Measurements from ENCODE around the gene PKNOX1. TPM values are rescaled to one million over a fixed set of nuclear protein-coding genes. Genes with fewer than 3 reads are reported as not detected.
"Not testable (repeated sequence)": the region's sequence is repeated elsewhere in the genome, so short reads cannot be mapped to it uniquely, and the experiment has no call there.

Gene PKNOX1
- total and polyA plus RNA-seq, 2 experiments from 2014 or later, result 29.9 to 76.7 TPM

DNA sequence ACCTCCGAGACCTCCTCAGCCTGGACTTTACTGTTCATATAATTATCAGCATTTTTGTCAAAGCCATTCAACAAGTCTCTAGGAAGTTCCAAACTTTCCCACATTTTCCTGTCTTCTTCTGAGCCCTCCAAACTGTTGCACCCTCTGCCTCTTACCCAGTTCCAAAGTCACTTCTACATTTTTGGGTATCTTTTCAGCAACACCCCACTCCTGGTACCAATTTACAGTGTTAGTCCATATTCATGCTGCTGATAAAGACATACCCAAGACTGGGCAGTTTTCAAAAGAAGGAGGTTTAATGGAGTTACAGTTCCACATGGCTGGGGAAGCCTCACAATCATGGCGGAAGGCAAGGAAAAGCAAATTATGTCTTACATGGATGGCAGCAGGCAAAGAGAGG lies 25.7 kb downstream of the PKNOX1 start:
- Histone ChIP-seq H3K36me3 (ENCODE audit: insufficient read depth) (peaks cover 20% of the 10 kb centered on the region), H3F3A (replicated peaks; ENCODE audit: low read depth) (peaks cover 12% of the 10 kb centered on the region; the same call in 1 of the 2 replicates), H3K4me1 (ENCODE audit: insufficient read depth) (peaks cover 11% of the 10 kb centered on the region)
- H3K9me2 ChIP-seq (ENCODE audit: insufficient read depth); H3K27me3 ChIP-seq (ENCODE audit: insufficient read depth); H3K4me1 Mint-ChIP-seq; H3K27ac ChIP-seq (ENCODE audit: low read depth); H3K27me3 Mint-ChIP-seq (ENCODE audit: insufficient read depth, low read depth, poor library complexity); H2AFZ ChIP-seq; H3K27ac Mint-ChIP-seq; H3K4me3 ChIP-seq; H3K79me2 ChIP-seq (replicated peaks; ENCODE audit: insufficient read depth); ATAC-seq; H3K4me2 ChIP-seq; DNase-seq (ENCODE audit: low spot score); H3K4me3 Mint-ChIP-seq; H4K20me1 ChIP-seq (replicated peaks; ENCODE audit: insufficient read depth): not testable (repeated sequence)
- H3K36me3 Mint-ChIP-seq (ENCODE audit: low read depth), result peaks cover 70% of the 10 kb centered on the region
- H3K9me3 Mint-ChIP-seq, result peaks cover 52% of the 10 kb centered on the region

DNA sequence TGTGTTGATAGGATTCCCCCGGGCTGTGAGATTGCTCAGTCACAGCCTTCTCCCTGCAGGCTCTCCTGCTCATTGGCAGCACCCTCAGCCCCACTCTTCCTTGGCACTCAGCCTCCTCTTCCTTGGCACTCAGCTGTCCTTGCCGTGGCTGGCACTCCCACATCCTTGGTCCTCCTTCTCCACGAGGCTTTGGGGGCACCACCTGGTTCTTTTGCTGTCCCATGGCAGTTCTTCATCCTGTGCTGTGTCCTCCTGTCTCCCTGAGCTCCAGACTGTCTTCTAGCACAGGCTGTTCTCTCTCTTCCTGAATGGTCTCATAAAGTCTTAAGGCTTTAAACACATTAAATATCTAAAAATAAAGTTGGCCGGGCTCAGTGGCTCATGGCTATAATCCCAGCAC lies 27.0 kb downstream of the PKNOX1 start:
- H3K4me3 Mint-ChIP-seq, result no peak overlapping the region
- Histone ChIP-seq H2AFZ (no peak overlapping the region), H3K79me2 (replicated peaks; ENCODE audit: insufficient read depth) (0 out of 2 replicates have a peak, but pooled peaks cover 4% of the 10 kb centered on the region), H3K4me3 (no peak overlapping the region), H3K9me2 (ENCODE audit: insufficient read depth) (no peaks in the 10 kb centered on the region), H3K27me3 (ENCODE audit: insufficient read depth) (no peaks in the 10 kb centered on the region), H3K27ac (ENCODE audit: low read depth) (no peak overlapping the region), H3K4me2 (no peak overlapping the region), H3K4me1 (ENCODE audit: insufficient read depth) (peaks cover 11% of the 10 kb centered on the region), H3K36me3 (ENCODE audit: insufficient read depth) (peaks cover 20% of the 10 kb centered on the region), H3F3A (replicated peaks; ENCODE audit: low read depth) (0 out of 2 replicates have a peak, but pooled peaks cover 6% of the 10 kb centered on the region), H4K20me1 (replicated peaks; ENCODE audit: insufficient read depth) (no peaks in the 10 kb centered on the region)
- no peak overlapping the region for H3K27ac Mint-ChIP-seq
- peaks cover 13% of the 10 kb centered on the region for H3K4me1 Mint-ChIP-seq
- TF ChIP-seq JUNB (IDR thresholded peaks at IDR 0.05; ENCODE audit: unreplicated experiment), result no peak
- TF ChIP-seq POLR2AphosphoS5 (IDR thresholded peaks at IDR 0.05; ENCODE audit: low read depth), result no peak
- no peak for TF ChIP-seq CREB1 (CRISPR knock-in tag; IDR thresholded peaks at IDR 0.05; ENCODE audit: low read depth)
- peaks cover 64% of the 10 kb centered on the region for H3K36me3 Mint-ChIP-seq (ENCODE audit: low read depth)
- no peak for DNase-seq (ENCODE audit: low spot score)
- peaks cover 5% of the 10 kb centered on the region for H3K27me3 Mint-ChIP-seq (ENCODE audit: insufficient read depth, low read depth, poor library complexity)
- no peak for ATAC-seq
- H3K9me3 Mint-ChIP-seq, result peaks cover 49% of the 10 kb centered on the region

DNA sequence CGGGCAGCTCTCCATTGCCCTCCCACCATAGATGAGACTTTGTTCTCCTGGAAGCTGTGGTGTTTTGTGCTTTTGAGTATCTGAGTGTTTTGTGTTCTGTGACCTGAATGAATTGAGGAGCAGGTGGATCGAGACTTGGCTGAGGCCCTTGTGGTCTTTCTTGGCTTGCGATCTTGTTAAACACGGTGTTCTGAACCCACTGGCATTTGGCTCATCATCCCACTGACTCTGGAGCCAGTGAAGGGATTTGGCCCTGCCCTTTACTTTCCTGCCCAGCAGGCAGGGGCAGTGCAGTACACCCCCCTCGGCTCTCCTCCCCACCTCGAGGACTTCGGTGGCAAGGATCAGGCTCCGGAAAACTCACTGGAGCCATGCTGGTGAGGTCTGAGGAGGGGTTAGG lies 30.6 kb downstream of the PKNOX1 start:
- H3K9me3 Mint-ChIP-seq, result peaks cover 21% of the 10 kb centered on the region
- H3K4me3 ChIP-seq, result no peak overlapping the region
- H4K20me1 ChIP-seq (replicated peaks; ENCODE audit: insufficient read depth), result no peaks in the 10 kb centered on the region
- 0 out of 2 replicates have a peak, but pooled peaks cover 2% of the 10 kb centered on the region for H3K79me2 ChIP-seq (replicated peaks; ENCODE audit: insufficient read depth)
- H3K36me3 Mint-ChIP-seq (ENCODE audit: low read depth), result peaks cover 55% of the 10 kb centered on the region
- peaks cover 20% of the 10 kb centered on the region for H3K4me1 Mint-ChIP-seq
- peak overlapping the region; percentile 55; the same call in 1 of the 2 replicates for H3K27ac ChIP-seq (ENCODE audit: low read depth)
- no peaks in the 10 kb centered on the region for H3K9me2 ChIP-seq (ENCODE audit: insufficient read depth)
- H3K4me2 ChIP-seq, result no peak overlapping the region
- no peaks in the 10 kb centered on the region for H3K27me3 ChIP-seq (ENCODE audit: insufficient read depth)
- H3K4me3 Mint-ChIP-seq, result no peak overlapping the region
- peak; percentile 22; the same call in 2 of the 3 replicates for ATAC-seq
- H3K27me3 Mint-ChIP-seq (ENCODE audit: insufficient read depth, low read depth, poor library complexity), result peaks cover 3% of the 10 kb centered on the region
- no peak overlapping the region for H3K27ac Mint-ChIP-seq
- peaks cover 11% of the 10 kb centered on the region for H3K4me1 ChIP-seq (ENCODE audit: insufficient read depth)
- H3F3A ChIP-seq (replicated peaks; ENCODE audit: low read depth), result peaks cover 12% of the 10 kb centered on the region; the same call in 1 of the 2 replicates
- no peak for DNase-seq (ENCODE audit: low spot score)
- H3K36me3 ChIP-seq (ENCODE audit: insufficient read depth), result peaks cover 10% of the 10 kb centered on the region
- H2AFZ ChIP-seq, result no peak overlapping the region
- no peak for TF ChIP-seq CREB1 (CRISPR knock-in tag; IDR thresholded peaks at IDR 0.05; ENCODE audit: low read depth)
- TF ChIP-seq, protein P1, sequence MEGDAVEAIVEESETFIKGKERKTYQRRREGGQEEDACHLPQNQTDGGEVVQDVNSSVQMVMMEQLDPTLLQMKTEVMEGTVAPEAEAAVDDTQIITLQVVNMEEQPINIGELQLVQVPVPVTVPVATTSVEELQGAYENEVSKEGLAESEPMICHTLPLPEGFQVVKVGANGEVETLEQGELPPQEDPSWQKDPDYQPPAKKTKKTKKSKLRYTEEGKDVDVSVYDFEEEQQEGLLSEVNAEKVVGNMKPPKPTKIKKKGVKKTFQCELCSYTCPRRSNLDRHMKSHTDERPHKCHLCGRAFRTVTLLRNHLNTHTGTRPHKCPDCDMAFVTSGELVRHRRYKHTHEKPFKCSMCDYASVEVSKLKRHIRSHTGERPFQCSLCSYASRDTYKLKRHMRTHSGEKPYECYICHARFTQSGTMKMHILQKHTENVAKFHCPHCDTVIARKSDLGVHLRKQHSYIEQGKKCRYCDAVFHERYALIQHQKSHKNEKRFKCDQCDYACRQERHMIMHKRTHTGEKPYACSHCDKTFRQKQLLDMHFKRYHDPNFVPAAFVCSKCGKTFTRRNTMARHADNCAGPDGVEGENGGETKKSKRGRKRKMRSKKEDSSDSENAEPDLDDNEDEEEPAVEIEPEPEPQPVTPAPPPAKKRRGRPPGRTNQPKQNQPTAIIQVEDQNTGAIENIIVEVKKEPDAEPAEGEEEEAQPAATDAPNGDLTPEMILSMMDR (conservative IDR thresholded peaks at IDR 0.05; ENCODE audit: low read depth in 2 of 2), result no peak
- TF ChIP-seq EZH2phosphoT487 (IDR thresholded peaks at IDR 0.05; ENCODE audit: unreplicated experiment), result no peak
- no peak for TF ChIP-seq NANOG (IDR thresholded peaks at IDR 0.05; ENCODE audit: borderline replicate concordance)
- no peak for TF ChIP-seq ZNF114 (CRISPR knock-in tag; IDR thresholded peaks at IDR 0.05)
- TF ChIP-seq STAT1 (IDR thresholded peaks at IDR 0.05; ENCODE audit: unreplicated experiment), result no peak
- no peak for TF ChIP-seq ZNF331 (CRISPR knock-in tag; IDR thresholded peaks at IDR 0.05; ENCODE audit: low read depth)
- TF ChIP-seq, protein P2, sequence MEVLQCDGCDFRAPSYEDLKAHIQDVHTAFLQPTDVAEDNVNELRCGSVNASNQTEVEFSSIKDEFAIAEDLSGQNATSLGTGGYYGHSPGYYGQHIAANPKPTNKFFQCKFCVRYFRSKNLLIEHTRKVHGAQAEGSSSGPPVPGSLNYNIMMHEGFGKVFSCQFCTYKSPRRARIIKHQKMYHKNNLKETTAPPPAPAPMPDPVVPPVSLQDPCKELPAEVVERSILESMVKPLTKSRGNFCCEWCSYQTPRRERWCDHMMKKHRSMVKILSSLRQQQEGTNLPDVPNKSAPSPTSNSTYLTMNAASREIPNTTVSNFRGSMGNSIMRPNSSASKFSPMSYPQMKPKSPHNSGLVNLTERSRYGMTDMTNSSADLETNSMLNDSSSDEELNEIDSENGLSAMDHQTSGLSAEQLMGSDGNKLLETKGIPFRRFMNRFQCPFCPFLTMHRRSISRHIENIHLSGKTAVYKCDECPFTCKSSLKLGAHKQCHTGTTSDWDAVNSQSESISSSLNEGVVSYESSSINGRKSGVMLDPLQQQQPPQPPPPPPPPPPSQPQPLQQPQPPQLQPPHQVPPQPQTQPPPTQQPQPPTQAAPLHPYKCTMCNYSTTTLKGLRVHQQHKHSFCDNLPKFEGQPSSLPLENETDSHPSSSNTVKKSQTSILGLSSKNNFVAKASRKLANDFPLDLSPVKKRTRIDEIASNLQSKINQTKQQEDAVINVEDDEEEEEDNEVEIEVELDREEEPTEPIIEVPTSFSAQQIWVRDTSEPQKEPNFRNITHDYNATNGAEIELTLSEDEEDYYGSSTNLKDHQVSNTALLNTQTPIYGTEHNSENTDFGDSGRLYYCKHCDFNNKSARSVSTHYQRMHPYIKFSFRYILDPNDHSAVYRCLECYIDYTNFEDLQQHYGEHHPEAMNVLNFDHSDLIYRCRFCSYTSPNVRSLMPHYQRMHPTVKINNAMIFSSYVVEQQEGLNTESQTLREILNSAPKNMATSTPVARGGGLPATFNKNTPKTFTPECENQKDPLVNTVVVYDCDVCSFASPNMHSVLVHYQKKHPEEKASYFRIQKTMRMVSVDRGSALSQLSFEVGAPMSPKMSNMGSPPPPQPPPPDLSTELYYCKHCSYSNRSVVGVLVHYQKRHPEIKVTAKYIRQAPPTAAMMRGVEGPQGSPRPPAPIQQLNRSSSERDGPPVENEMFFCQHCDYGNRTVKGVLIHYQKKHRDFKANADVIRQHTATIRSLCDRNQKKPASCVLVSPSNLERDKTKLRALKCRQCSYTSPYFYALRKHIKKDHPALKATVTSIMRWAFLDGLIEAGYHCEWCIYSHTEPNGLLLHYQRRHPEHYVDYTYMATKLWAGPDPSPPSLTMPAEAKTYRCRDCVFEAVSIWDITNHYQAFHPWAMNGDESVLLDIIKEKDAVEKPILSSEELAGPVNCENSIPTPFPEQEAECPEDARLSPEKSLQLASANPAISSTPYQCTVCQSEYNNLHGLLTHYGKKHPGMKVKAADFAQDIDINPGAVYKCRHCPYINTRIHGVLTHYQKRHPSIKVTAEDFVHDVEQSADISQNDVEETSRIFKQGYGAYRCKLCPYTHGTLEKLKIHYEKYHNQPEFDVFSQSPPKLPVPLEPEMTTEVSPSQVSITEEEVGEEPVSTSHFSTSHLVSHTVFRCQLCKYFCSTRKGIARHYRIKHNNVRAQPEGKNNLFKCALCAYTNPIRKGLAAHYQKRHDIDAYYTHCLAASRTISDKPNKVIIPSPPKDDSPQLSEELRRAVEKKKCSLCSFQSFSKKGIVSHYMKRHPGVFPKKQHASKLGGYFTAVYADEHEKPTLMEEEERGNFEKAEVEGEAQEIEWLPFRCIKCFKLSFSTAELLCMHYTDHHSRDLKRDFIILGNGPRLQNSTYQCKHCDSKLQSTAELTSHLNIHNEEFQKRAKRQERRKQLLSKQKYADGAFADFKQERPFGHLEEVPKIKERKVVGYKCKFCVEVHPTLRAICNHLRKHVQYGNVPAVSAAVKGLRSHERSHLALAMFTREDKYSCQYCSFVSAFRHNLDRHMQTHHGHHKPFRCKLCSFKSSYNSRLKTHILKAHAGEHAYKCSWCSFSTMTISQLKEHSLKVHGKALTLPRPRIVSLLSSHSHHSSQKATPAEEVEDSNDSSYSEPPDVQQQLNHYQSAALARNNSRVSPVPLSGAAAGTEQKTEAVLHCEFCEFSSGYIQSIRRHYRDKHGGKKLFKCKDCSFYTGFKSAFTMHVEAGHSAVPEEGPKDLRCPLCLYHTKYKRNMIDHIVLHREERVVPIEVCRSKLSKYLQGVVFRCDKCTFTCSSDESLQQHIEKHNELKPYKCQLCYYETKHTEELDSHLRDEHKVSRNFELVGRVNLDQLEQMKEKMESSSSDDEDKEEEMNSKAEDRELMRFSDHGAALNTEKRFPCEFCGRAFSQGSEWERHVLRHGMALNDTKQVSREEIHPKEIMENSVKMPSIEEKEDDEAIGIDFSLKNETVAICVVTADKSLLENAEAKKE (CRISPR knock-in tag; IDR thresholded peaks at IDR 0.05), result no peak

Measured in GM23338 (cell line).